LNCAP (cell line): ENCODE measurements around the gene UBE2F.

Source experiments
- CTCF ChIP-seq: fragments of 450-650 bp; IDR thresholded peaks from 2 replicates; pipeline ENCODE4 v1.5.1; 2017; ENCODE audit warnings: mild to moderate bottlenecking

Gene UBE2F

GRCh38 chr2:237983922-237984321 lies 17.1 kb downstream of the UBE2F start:
- TF ChIP-seq CTCF = no peak

- no peak for TF ChIP-seq CTCF
These were observed 20.5 kb downstream of the UBE2F start for GRCh38 chr2:237987268-237987667.

GRCh38 chr2:237993701-237994100 lies 26.9 kb downstream of the UBE2F start:
- TF ChIP-seq CTCF = no peak

GRCh38 chr2:237995036-237995435 lies 28.2 kb downstream of the UBE2F start:
- no peak for TF ChIP-seq CTCF

- TF ChIP-seq CTCF = no peak
These were observed 29.3 kb downstream of the UBE2F start for GRCh38 chr2:237996021-237996593.

- TF ChIP-seq CTCF = no peak
These were observed 30.7 kb downstream of the UBE2F start for GRCh38 chr2:237997521-237997920.

- TF ChIP-seq CTCF = no peak
These were observed 31.7 kb downstream of the UBE2F start for GRCh38 chr2:237998530-237998929.
